ENCODE measurements around the gene RNF222. TPM values are rescaled to one million over a fixed set of nuclear protein-coding genes. Genes with fewer than 3 reads are reported as not detected.

RNF222 gene
- total RNA-seq, 3 donors from 2014 or later: not detected

- Histone ChIP-seq H3K9me3 (no peaks in the 10 kb centered on the region), H3K36me3 (ENCODE audit: low read depth) (no peaks in the 10 kb centered on the region), H3K4me1 (ENCODE audit: low read depth) (peaks cover 2% of the 10 kb centered on the region), H3K4me3 (no peak overlapping the region)
- no peak for TF ChIP-seq CTCF (IDR thresholded peaks at IDR 0.05)
- ATAC-seq: no peak
- no peak for DNase-seq
- intact Hi-C loops (cut with DNase I, micrococcal nuclease): no loop called here
Measured at GRCh38 chr17:8430966-8431365, 33.3 kb upstream of the RNF222 start.

- intact Hi-C loops (cut with DNase I, micrococcal nuclease): no loop called here
- DNase-seq (no peak), ATAC-seq (no peak)
- peaks cover 2% of the 10 kb centered on the region for H3K4me1 ChIP-seq (ENCODE audit: low read depth)
- no peaks in the 10 kb centered on the region for H3K9me3 ChIP-seq
- H3K4me3 ChIP-seq: no peak overlapping the region
- no peaks in the 10 kb centered on the region for H3K36me3 ChIP-seq (ENCODE audit: low read depth)
- no peak for TF ChIP-seq CTCF (IDR thresholded peaks at IDR 0.05)
Measured at GRCh38 chr17:8426802-8427201, 29.2 kb upstream of the RNF222 start.

GRCh38 chr17:8426094-8426720 lies 28.6 kb upstream of the RNF222 start:
- ATAC-seq (peak; percentile 96), DNase-seq (peak in 2 of 3 donors; percentile 66 to 83)
- no peaks in the 10 kb centered on the region for H3K36me3 ChIP-seq (ENCODE audit: low read depth)
- H3K4me3 ChIP-seq: no peak overlapping the region
- TF ChIP-seq CTCF (IDR thresholded peaks at IDR 0.05): no peak
- intact Hi-C loops (cut with DNase I, micrococcal nuclease): no loop called here
- no peaks in the 10 kb centered on the region for H3K9me3 ChIP-seq
- H3K4me1 ChIP-seq (ENCODE audit: low read depth): peaks cover 2% of the 10 kb centered on the region

GRCh38 chr17:8421571-8421970 lies 23.9 kb upstream of the RNF222 start:
- no peak overlapping the region for H3K4me3 ChIP-seq
- no peaks in the 10 kb centered on the region for H3K36me3 ChIP-seq (ENCODE audit: low read depth)
- ATAC-seq (no peak), DNase-seq (no peak)
- H3K4me1 ChIP-seq (ENCODE audit: low read depth): peaks cover 9% of the 10 kb centered on the region
- no peaks in the 10 kb centered on the region for H3K9me3 ChIP-seq
- no peak for TF ChIP-seq CTCF (IDR thresholded peaks at IDR 0.05)
- intact Hi-C loops (cut with DNase I, micrococcal nuclease): no loop called here

GRCh38 chr17:8420041-8420934 lies 22.7 kb upstream of the RNF222 start:
- DNase-seq: peak in 2 of 3 donors; percentile 45 to 82

More at GRCh38 chr17:8420041-8420934, 22.7 kb upstream of the RNF222 start:
- Histone ChIP-seq H3K4me1 (ENCODE audit: low read depth) (peaks cover 8% of the 10 kb centered on the region), H3K9me3 (no peaks in the 10 kb centered on the region), H3K36me3 (ENCODE audit: low read depth) (no peaks in the 10 kb centered on the region), H3K4me3 (no peak overlapping the region)
- intact Hi-C loops (cut with DNase I, micrococcal nuclease): no loop called here
- peak; percentile 97 for ATAC-seq
- no peak for TF ChIP-seq CTCF (IDR thresholded peaks at IDR 0.05)

All from mucosa of descending colon (tissue), 3 donors.